Suprapubic skin (tissue), 4 donors: ENCODE data around the gene FBH1. TPM values are rescaled to one million over a fixed set of nuclear protein-coding genes. Genes with fewer than 3 reads are reported as not detected.
A peak's percentile ranks its signal among the peaks of the same experiment; 100 is the strongest.

ENCODE experiments used
- DNase-seq, 2 donors: peaks; one replicate each; pipeline ENCODE4 v3.0.0-alpha.2; 2019; ENCODE audit warnings: low spot score in 2 of 2
- H3K27ac ChIP-seq: fragments of 200-600 bp; sonication (generic); one replicate; pipeline ENCODE4 v1.5.1; 2019
- H3K27me3 ChIP-seq: fragments of 200-600 bp; sonication (generic); one replicate; pipeline ENCODE4 v1.5.1; 2019
- H3K36me3 ChIP-seq: fragments of 200-600 bp; sonication (generic); one replicate; pipeline ENCODE4 v1.5.1; 2019
- H3K4me1 ChIP-seq: fragments of 200-600 bp; sonication (generic); one replicate; pipeline ENCODE4 v1.5.1; 2019
- H3K4me3 ChIP-seq: fragments of 200-600 bp; sonication (generic); one replicate; pipeline ENCODE4 v1.5.1; 2019; ENCODE audit warnings: mild to moderate bottlenecking
- H3K9me3 ChIP-seq: fragments of 200-600 bp; sonication (generic); one replicate; pipeline ENCODE4 v1.5.1; 2019
- EP300 ChIP-seq: sonication (generic); formaldehyde crosslinking; IDR thresholded peaks from one replicate; pipeline ENCODE4 v1.6.1; 2017; ENCODE audit warnings: antibody characterized with exemption
- POLR2A ChIP-seq, 2 donors: fragments of 450-650 bp; IDR thresholded peaks; one replicate each; pipeline ENCODE4 v1.6.1; 2017; ENCODE audit warnings: antibody characterized with exemption in 2 of 2, mild to moderate bottlenecking in 2 of 2, moderate library complexity in 2 of 2
- POLR2AphosphoS5 ChIP-seq, 3 donors: sonication (generic); formaldehyde crosslinking; IDR thresholded peaks; one replicate each; pipeline ENCODE4 v1.6.1; 2017; ENCODE audit warnings: antibody characterized with exemption in 3 of 3
- WGBS: methylation state at CpG from one replicate; pipeline ENCODE4 v1.1.5; 2018; 5-methylcytosine and 5-hydroxymethylcytosine counted together
- total RNA-seq, 4 donors: library from RNA; depleted of rRNA; stranded (reverse); fragments of >200 nt; gene quantifications; one replicate each; pipeline ENCODE4 v1.1.0, GENCODE V29; 2016
- TF ChIP-seq, protein P1 (sequence below), 2 donors: fragments of 200-600 bp in 1 of 2; fragments of 450-650 bp in 1 of 2; sonication (generic) in 1 of 2; IDR thresholded peaks; one replicate each; pipeline ENCODE4 v1.5.1; 2016 to 2019; ENCODE audit warnings: antibody characterized with exemption in 2 of 2, mild to moderate bottlenecking in 1 of 2, moderate library complexity in 1 of 2

The FBH1 gene
- total RNA-seq, 4 donors from 2014 or later = 70.9 to 131 (median 90.6) TPM

DNA sequence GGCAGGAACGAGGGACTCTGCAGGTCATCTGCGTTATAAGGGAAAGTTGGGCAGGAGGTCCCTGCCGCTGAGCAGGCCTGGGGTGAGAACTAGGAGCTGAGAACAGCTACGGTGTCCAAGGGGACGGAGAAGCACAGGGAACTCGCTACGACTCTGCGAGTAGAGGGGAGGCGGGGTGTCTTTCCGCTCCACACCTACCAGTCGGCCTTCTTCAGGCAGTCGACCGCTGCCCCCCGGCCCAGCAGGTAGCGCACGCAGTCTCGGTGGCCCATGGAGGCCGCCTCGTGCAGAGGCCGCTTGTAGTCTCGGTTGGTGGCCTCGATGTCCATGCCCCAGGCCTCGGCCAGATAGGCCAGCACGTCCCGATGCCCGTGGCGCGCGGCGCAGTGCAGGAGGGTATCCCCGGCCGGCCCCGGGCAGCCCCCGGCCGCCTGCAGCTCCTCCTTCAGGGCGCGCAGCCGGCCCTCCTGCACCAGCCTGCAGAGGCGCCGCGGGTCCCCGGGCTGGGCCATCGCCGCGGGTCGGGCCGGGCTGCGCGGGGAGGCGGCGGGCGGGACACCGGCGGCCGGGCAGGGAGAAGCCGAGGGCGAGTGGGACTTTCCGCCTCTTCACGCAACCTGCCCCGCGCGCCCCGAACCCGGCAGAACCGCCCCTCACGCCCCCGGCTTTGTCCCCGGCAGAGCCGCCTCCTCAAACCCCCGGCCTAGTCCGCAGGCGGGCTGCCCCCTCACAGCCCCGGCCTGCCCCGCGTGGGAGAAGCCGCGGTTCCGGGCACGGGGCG lies 1.0 kb upstream of the FBH1 start:
- Histone ChIP-seq H3K4me1 (peaks cover 44% of the 10 kb centered on the region), H3K27me3 (no peaks in the 10 kb centered on the region), H3K36me3 (peaks cover 21% of the 10 kb centered on the region), H3K27ac (peak overlapping the region; percentile 95), H3K9me3 (no peaks in the 10 kb centered on the region), H3K4me3 (peak overlapping the region; percentile 90)
- peak; percentile 69 to 81 for DNase-seq
- TF ChIP-seq EP300 = no peak
- no peak for TF ChIP-seq POLR2AphosphoS5 (IDR thresholded peaks at IDR 0.05)
- TF ChIP-seq, protein P1, sequence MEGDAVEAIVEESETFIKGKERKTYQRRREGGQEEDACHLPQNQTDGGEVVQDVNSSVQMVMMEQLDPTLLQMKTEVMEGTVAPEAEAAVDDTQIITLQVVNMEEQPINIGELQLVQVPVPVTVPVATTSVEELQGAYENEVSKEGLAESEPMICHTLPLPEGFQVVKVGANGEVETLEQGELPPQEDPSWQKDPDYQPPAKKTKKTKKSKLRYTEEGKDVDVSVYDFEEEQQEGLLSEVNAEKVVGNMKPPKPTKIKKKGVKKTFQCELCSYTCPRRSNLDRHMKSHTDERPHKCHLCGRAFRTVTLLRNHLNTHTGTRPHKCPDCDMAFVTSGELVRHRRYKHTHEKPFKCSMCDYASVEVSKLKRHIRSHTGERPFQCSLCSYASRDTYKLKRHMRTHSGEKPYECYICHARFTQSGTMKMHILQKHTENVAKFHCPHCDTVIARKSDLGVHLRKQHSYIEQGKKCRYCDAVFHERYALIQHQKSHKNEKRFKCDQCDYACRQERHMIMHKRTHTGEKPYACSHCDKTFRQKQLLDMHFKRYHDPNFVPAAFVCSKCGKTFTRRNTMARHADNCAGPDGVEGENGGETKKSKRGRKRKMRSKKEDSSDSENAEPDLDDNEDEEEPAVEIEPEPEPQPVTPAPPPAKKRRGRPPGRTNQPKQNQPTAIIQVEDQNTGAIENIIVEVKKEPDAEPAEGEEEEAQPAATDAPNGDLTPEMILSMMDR (IDR thresholded peaks at IDR 0.05) = no peak
- TF ChIP-seq POLR2A (IDR thresholded peaks at IDR 0.05) = no peak
- 0% methylated on average over 9 of the region's 80 CpGs for WGBS

DNA sequence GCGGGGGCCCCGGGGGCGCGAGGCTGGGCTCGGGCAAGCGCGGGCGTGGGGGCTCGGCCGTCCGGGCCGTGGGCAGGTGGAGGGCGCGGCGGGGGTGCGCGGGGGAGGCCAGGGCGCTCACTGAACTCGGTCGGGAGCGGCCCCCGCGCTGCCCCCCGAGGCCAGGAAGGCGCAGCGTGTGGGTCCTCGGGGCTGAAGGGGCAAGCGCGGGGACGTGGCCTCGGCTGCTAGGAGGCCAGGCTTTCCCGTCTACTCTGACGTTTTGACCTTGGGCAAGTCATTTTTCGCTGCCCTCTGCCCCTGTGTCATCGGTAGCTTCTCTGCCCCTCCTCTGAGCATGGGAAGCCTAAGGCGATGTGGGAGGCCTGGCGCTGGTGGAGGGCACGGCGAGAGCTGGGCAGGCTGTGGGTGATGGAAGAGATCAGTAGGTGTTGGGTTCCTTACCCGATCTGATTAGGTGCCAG lies 441 bp downstream of the FBH1 start:
- H3K4me1 ChIP-seq = peaks cover 44% of the 10 kb centered on the region
- WGBS = 0% methylated on average over 9 of the region's 40 CpGs

DNA sequence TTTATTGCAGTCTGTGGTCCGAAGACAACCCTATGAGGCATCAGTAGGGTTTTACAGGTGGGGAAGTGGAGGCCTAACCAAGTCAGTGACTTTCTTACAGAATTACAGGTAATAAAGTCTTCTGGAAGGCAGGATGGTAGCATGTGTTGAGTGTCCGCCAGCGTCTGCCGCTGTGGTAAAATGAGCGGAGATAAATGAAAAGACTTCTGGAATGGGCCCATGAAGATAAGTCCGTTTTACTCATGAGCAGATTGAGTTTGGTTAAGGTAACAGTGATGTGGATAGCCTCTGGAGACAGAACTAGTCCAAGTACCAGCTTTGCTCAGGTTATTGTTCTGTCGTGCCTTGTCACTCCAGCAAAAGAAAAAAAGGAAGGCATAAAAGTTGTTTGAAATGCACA lies 966 bp downstream of the FBH1 start:
- 40% methylated on average over 7 of the region's 7 CpGs for WGBS
- H3K4me3 ChIP-seq = peak overlapping the region; percentile 90
- H3K27me3 ChIP-seq = no peaks in the 10 kb centered on the region
- TF ChIP-seq POLR2AphosphoS5 (IDR thresholded peaks at IDR 0.05) = no peak
- TF ChIP-seq EP300 = no peak
- no peak for TF ChIP-seq POLR2A (IDR thresholded peaks at IDR 0.05)
- TF ChIP-seq, protein P1 (IDR thresholded peaks at IDR 0.05) = no peak
- H3K4me1 ChIP-seq = peaks cover 44% of the 10 kb centered on the region
- no peaks in the 10 kb centered on the region for H3K9me3 ChIP-seq
- DNase-seq = peak in 1 of 2 donors; percentile 26
- H3K36me3 ChIP-seq = peaks cover 26% of the 10 kb centered on the region
- H3K27ac ChIP-seq = peak overlapping the region; percentile 95

More for the DNA sequence above, 441 bp downstream of the FBH1 start:
- no peaks in the 10 kb centered on the region for H3K27me3 ChIP-seq
- H3K36me3 ChIP-seq = peaks cover 26% of the 10 kb centered on the region
- peak overlapping the region; percentile 90 for H3K4me3 ChIP-seq
- peak; percentile 67 to 72 for DNase-seq
- TF ChIP-seq POLR2A (IDR thresholded peaks at IDR 0.05) (no peak), POLR2AphosphoS5 (IDR thresholded peaks at IDR 0.05) (no peak), EP300 (no peak)
- TF ChIP-seq, protein P1 (IDR thresholded peaks at IDR 0.05) = no peak
- H3K9me3 ChIP-seq = no peaks in the 10 kb centered on the region
- peak overlapping the region; percentile 95 for H3K27ac ChIP-seq

DNA sequence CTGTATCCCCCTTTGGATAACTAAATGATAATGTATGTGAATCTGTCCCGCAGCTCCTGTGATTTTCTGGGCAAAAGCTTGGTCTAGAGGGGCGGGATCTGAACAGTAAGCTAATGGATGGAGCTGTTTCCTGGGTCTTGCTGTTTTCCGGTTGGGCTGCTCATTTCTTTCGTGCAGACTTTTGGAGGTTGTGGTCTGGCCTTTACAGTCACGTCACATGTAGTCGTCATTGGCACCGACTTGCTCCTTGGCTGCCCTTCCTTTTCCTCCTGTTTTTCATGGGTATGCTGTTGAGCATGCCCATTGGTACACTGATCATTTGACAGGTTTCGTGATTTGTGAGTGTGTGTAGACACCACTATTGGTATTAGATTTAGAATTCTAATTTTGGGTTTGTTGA lies 2.0 kb downstream of the FBH1 start:
- H3K9me3 ChIP-seq = no peaks in the 10 kb centered on the region
- peak in 1 of 2 donors; percentile 38 for DNase-seq
- H3K27ac ChIP-seq = no peak overlapping the region
- TF ChIP-seq, protein P1 (IDR thresholded peaks at IDR 0.05) = no peak
- TF ChIP-seq EP300 = no peak
- TF ChIP-seq POLR2AphosphoS5 (IDR thresholded peaks at IDR 0.05) = no peak
- TF ChIP-seq POLR2A (IDR thresholded peaks at IDR 0.05) = no peak
- whole genome bisulfite sequencing = 61% methylated on average over 8 of the region's 8 CpGs
- H3K4me1 ChIP-seq = peaks cover 42% of the 10 kb centered on the region
- no peaks in the 10 kb centered on the region for H3K27me3 ChIP-seq
- H3K36me3 ChIP-seq = peaks cover 26% of the 10 kb centered on the region
- H3K4me3 ChIP-seq = no peak overlapping the region

DNA sequence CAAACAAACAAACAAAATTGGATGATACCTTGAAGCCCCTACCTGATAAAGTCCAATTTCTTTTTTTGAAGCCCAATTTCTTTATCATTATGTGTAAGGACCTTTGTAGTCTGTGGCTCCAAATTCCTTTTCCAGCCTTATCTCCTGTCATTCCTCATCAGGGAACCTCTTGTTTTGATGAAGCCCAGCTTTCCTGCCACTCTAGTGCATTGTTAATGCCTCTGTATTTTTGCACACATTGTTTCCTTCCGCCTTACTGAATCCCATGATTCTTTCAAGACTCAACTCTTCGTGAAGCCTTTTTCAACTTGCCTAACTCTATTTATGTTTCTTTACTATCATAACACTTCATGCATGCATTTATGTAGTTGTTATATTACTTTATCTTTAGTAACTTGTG lies 3.3 kb downstream of the FBH1 start:
- Histone ChIP-seq H3K27me3 (no peaks in the 10 kb centered on the region), H3K36me3 (peaks cover 26% of the 10 kb centered on the region), H3K27ac (no peak overlapping the region), H3K4me1 (peaks cover 33% of the 10 kb centered on the region), H3K9me3 (no peaks in the 10 kb centered on the region), H3K4me3 (no peak overlapping the region)
- DNase-seq = no peak
- TF ChIP-seq POLR2A (IDR thresholded peaks at IDR 0.05) (no peak), POLR2AphosphoS5 (IDR thresholded peaks at IDR 0.05) (no peak), EP300 (no peak)
- TF ChIP-seq, protein P1 (IDR thresholded peaks at IDR 0.05) = no peak
- 64% methylated on average over 2 of the region's 2 CpGs for WGBS
